Lower leg skin (tissue), 4 donors: ENCODE measurements around the gene TSEN2. TPM values are rescaled to one million over a fixed set of nuclear protein-coding genes. Genes with fewer than 3 reads are reported as not detected.

Source experiments
- DNase-seq, 2 donors: peaks; one replicate each; pipeline ENCODE4 v3.0.0-alpha.2; 2019; ENCODE audit warnings: low spot score in 2 of 2
- H3K4me3 ChIP-seq: fragments of 200-600 bp; sonication (generic); 2 replicates; pipeline ENCODE4 v1.5.1; 2017; ENCODE audit warnings: mild to moderate bottlenecking, low read depth; ENCODE audit not compliant: poor library complexity, severe bottlenecking
- POLR2A ChIP-seq, 2 donors: fragments of 450-650 bp; IDR thresholded peaks; one replicate each; pipeline ENCODE4 v1.6.1; 2016 to 2017; ENCODE audit warnings: antibody characterized with exemption in 2 of 2, mild to moderate bottlenecking in 1 of 2, moderate library complexity in 1 of 2
- WGBS, 2 donors: methylation state at CpG; one replicate each; pipeline ENCODE4 v1.1.5; 2018; 5-methylcytosine and 5-hydroxymethylcytosine counted together
- intact Hi-C: fragments of 100-400 bp; cut with DNase I; formaldehyde crosslinking; loops from one replicate; pipeline ENCODE4 v1.15.0; 2023; ENCODE audit warnings: low total_unique reads
- total RNA-seq, 4 donors: library from RNA; depleted of rRNA; stranded (reverse); fragments of >200 nt; gene quantifications; one replicate each; pipeline ENCODE4 v1.1.0, GENCODE V29; 2016
- TF ChIP-seq, protein P1 (sequence below), 3 donors: fragments of 450-650 bp; IDR thresholded peaks; one replicate each; pipeline ENCODE4 v1.5.1; 2016; ENCODE audit warnings: antibody characterized with exemption in 3 of 3, mild to moderate bottlenecking in 3 of 3, moderate library complexity in 2 of 3

TSEN2 gene
- 10 to 100 TPM in 2 of 4 donors, 1 to 10 TPM in 2; 7.8 to 17.8 (median 12.7) TPM for total RNA-seq

- intact Hi-C loops = no loop called here
- WGBS, 2 donors = 0 to 1% methylated on average over 25 to 47 of the region's 69 CpGs
- TF ChIP-seq, protein P1, sequence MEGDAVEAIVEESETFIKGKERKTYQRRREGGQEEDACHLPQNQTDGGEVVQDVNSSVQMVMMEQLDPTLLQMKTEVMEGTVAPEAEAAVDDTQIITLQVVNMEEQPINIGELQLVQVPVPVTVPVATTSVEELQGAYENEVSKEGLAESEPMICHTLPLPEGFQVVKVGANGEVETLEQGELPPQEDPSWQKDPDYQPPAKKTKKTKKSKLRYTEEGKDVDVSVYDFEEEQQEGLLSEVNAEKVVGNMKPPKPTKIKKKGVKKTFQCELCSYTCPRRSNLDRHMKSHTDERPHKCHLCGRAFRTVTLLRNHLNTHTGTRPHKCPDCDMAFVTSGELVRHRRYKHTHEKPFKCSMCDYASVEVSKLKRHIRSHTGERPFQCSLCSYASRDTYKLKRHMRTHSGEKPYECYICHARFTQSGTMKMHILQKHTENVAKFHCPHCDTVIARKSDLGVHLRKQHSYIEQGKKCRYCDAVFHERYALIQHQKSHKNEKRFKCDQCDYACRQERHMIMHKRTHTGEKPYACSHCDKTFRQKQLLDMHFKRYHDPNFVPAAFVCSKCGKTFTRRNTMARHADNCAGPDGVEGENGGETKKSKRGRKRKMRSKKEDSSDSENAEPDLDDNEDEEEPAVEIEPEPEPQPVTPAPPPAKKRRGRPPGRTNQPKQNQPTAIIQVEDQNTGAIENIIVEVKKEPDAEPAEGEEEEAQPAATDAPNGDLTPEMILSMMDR (IDR thresholded peaks at IDR 0.05) = no peak
- no peak for TF ChIP-seq POLR2A (IDR thresholded peaks at IDR 0.05)
- peak within 1 kb of the TSS; percentile 78 for H3K4me3 ChIP-seq
- peak; percentile 87 to 98 for DNase-seq
Observed at GRCh38 chr3:12484198-12484982, at the start of gene TSEN2. TSEN2 (plus strand) TSS chr3:12484480; CDS start chr3:12489801, 5,321 bp downstream.

GRCh38 chr3:12436514-12437220 lies 47.6 kb upstream of the TSEN2 start:
- DNase-seq = peak in 1 of 2 donors; percentile 68
- intact Hi-C loops = no loop called here
- 41 to 50% methylated on average over 12 of the region's 12 CpGs for WGBS, 2 donors
- no peak overlapping the region for H3K4me3 ChIP-seq
- TF ChIP-seq POLR2A (IDR thresholded peaks at IDR 0.05) = no peak
- TF ChIP-seq, protein P1 (IDR thresholded peaks at IDR 0.05) = no peak

DNA sequence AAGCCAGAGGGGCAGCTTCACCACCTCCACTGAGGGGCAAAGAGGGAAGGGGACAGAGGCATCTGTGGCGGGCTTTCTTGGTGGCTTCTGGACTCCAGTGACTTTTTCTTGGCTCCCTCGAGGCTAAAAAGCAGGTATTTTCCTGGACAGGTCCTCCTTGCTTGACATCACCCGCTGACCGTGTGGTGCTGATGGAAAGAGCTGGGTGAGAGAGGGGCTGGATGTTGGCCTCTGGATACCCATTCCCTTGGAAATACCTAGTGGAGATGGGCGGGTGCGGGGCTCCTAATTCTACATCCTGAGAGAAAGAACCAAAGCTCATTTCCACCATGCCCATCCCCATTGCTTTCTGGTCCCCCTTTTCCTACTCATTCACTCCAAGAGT lies 47.1 kb upstream of the TSEN2 start:
- DNase-seq = peak in 1 of 2 donors; percentile 74
- intact Hi-C loops = no loop called here
- WGBS, 2 donors = 89 to 98% methylated on average over 6 of the region's 6 CpGs
- H3K4me3 ChIP-seq = no peak overlapping the region
- TF ChIP-seq, protein P1 (IDR thresholded peaks at IDR 0.05) = no peak
- TF ChIP-seq POLR2A (IDR thresholded peaks at IDR 0.05) = no peak

DNA sequence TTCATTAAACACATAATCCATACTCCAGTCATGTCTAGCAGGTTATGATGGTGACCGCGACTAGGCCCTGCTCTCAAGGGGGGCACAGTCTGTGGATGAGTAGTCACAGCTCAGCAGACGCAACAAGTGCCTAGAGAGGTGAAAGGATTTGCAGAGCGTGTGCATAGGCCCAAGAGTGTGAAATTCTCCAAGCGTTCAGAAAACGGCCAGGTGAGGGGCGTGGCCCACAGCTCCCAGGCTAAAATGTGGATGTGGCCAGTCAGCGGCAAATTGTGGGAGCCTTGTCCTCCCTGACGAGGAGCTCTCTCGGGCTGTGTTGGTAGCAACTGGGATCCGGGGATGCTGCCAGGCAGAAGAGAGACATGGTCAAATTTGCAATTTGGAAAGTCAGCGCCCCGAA lies 46.4 kb upstream of the TSEN2 start:
- peak in 1 of 2 donors; percentile 45 for DNase-seq
- H3K4me3 ChIP-seq = no peak overlapping the region
- WGBS, 2 donors = 91 to 94% methylated on average over 13 of the region's 13 CpGs
- intact Hi-C loops = no loop called here
- TF ChIP-seq, protein P1 (IDR thresholded peaks at IDR 0.05) = no peak
- TF ChIP-seq POLR2A (IDR thresholded peaks at IDR 0.05) = no peak

GRCh38 chr3:12438318-12438717 lies 46.0 kb upstream of the TSEN2 start:
- H3K4me3 ChIP-seq = no peak overlapping the region
- 78 to 86% methylated on average over 4 of the region's 4 CpGs for WGBS, 2 donors
- no peak for DNase-seq
- TF ChIP-seq, protein P1 (IDR thresholded peaks at IDR 0.05) = no peak
- no peak for TF ChIP-seq POLR2A (IDR thresholded peaks at IDR 0.05)
- intact Hi-C loops = no loop called here
